ENCODE measurements around the gene PRKN. TPM values are rescaled to one million over a fixed set of nuclear protein-coding genes. Genes with fewer than 3 reads are reported as not detected.
A peak's percentile ranks its signal among the peaks of the same experiment; 100 is the strongest.

PRKN gene
- total RNA-seq, 4 donors from 2014 or later = 5.5 to 17.9 (median 6.8) TPM

GRCh38 chr6:161508341-161508740 is 1219.2 kb downstream of the PRKN start:
- Histone ChIP-seq H3K36me3 (no peaks in the 10 kb centered on the region), H3K4me3 (no peak overlapping the region), H3K4me1 (no peaks in the 10 kb centered on the region), H3K27ac (no peak overlapping the region), H3K9me3 (no peaks in the 10 kb centered on the region), H3K27me3 (no peaks in the 10 kb centered on the region)
- TF ChIP-seq EP300 (IDR thresholded peaks at IDR 0.05) (no peak), CTCF (IDR thresholded peaks at IDR 0.05) (no peak), POLR2A (IDR thresholded peaks at IDR 0.05) (no peak)
- DNase-seq (ENCODE audit: low spot score in 2 of 2) = no peak
- 84% methylated on average over 6 of the region's 6 CpGs for WGBS, 2 donors

GRCh38 chr6:161507375-161507774 is 1220.2 kb downstream of the PRKN start:
- H3K4me3 ChIP-seq = no peak overlapping the region
- no peaks in the 10 kb centered on the region for H3K36me3 ChIP-seq
- TF ChIP-seq CTCF (IDR thresholded peaks at IDR 0.05) = no peak
- TF ChIP-seq POLR2A (IDR thresholded peaks at IDR 0.05) = no peak
- no peak for TF ChIP-seq EP300 (IDR thresholded peaks at IDR 0.05)
- no peaks in the 10 kb centered on the region for H3K9me3 ChIP-seq
- 65 to 78% methylated on average over 4 of the region's 4 CpGs for WGBS, 2 donors
- DNase-seq (ENCODE audit: low spot score in 2 of 2) = no peak
- H3K27me3 ChIP-seq = no peaks in the 10 kb centered on the region
- no peak overlapping the region for H3K27ac ChIP-seq
- no peaks in the 10 kb centered on the region for H3K4me1 ChIP-seq

- Histone ChIP-seq H3K36me3 (no peaks in the 10 kb centered on the region), H3K27me3 (no peaks in the 10 kb centered on the region), H3K9me3 (peaks cover 0 to 3% (median 0%) of the 10 kb centered on the region in 4 donors), H3K27ac (no peak overlapping the region), H3K4me3 (no peak overlapping the region), H3K4me1 (no peaks in the 10 kb centered on the region)
- TF ChIP-seq CTCF (IDR thresholded peaks at IDR 0.05) (no peak), EP300 (IDR thresholded peaks at IDR 0.05) (no peak), POLR2A (IDR thresholded peaks at IDR 0.05) (no peak)
- 62 to 65% methylated on average over 4 of the region's 4 CpGs for WGBS, 2 donors
- no peak for DNase-seq (ENCODE audit: low spot score in 2 of 2)
Measured at GRCh38 chr6:161503570-161503969, 1224.0 kb downstream of the PRKN start.

- TF ChIP-seq EP300 (IDR thresholded peaks at IDR 0.05) = no peak
- no peak for TF ChIP-seq CTCF (IDR thresholded peaks at IDR 0.05)
- no peak for TF ChIP-seq POLR2A (IDR thresholded peaks at IDR 0.05)
- WGBS, 2 donors = 89 to 92% methylated on average over 4 of the region's 4 CpGs
- DNase-seq (ENCODE audit: low spot score in 2 of 2) = no peak
Measured at GRCh38 chr6:161498881-161499280, 1228.7 kb downstream of the PRKN start.

GRCh38 chr6:161498359-161498758 is 1229.2 kb downstream of the PRKN start:
- Histone ChIP-seq H3K36me3 (no peaks in the 10 kb centered on the region), H3K4me1 (no peaks in the 10 kb centered on the region), H3K27ac (no peak overlapping the region), H3K27me3 (no peaks in the 10 kb centered on the region), H3K4me3 (no peak overlapping the region), H3K9me3 (peaks cover 0 to 12% (median 0%) of the 10 kb centered on the region in 4 donors)
- WGBS, 2 donors = 46 to 58% methylated on average over 7 of the region's 7 CpGs
- DNase-seq (ENCODE audit: low spot score in 2 of 2) = no peak
- TF ChIP-seq CTCF (IDR thresholded peaks at IDR 0.05) (peak in 1 of 5 experiments; percentile 9), EP300 (IDR thresholded peaks at IDR 0.05) (no peak)

More at GRCh38 chr6:161498881-161499280, 1228.7 kb downstream of the PRKN start:
- H3K36me3 ChIP-seq = no peaks in the 10 kb centered on the region
- H3K4me1 ChIP-seq = no peaks in the 10 kb centered on the region
- H3K9me3 ChIP-seq = peaks cover 0 to 12% (median 0%) of the 10 kb centered on the region in 4 donors
- no peaks in the 10 kb centered on the region for H3K27me3 ChIP-seq
- no peak overlapping the region for H3K4me3 ChIP-seq
- no peak overlapping the region for H3K27ac ChIP-seq

All from tibial nerve (tissue), 4 donors.